NCI-H82 treated with DMSO at 0.1 percent for 48 hours (cell line): Measurements from ENCODE around the gene LMTK2.

Experiments
- DNase-seq: peaks from one replicate; lab custom pipeline; 2025; ENCODE audit not compliant: unreplicated experiment; lab: John Stamatoyannopoulos, UW

LMTK2 gene

DNA sequence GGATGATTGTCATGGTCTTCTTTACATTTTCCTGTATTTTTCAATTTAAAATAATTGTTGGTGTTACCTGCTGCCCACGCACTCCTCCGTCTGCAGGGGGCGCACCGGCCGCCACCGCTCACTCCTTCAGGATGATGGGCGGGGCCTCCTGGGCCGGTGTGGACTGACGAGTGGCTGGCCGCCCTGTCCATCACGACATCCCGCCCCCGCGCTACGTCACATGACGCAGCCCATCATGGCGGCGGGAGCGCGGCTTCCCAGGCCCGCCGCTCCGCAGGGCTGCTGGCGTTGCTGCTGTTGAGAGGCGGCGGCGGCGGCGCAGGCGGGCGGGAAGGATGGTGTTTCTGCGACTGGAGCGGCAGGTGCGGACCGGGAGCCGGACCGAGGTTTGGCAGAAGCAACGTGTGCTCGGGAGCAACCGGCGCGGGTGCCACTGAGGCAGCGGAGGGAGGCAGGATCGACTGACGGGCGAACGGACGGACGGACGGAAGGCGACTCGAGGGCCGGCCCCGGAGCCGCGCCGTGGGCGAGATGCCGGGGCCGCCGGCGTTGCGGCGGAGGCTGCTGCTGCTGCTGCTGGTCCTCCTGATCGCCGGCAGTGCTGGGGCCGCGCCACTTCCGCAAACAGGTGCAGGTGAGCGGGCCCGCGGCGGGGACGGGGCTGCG, at the start of gene LMTK2:
TSS of gene LMTK2 (plus strand) at position 216 of the 666 bp plus-strand sequence. CDS start at position 532, 316 bp downstream.
- peak; percentile 67 for DNase-seq

DNA sequence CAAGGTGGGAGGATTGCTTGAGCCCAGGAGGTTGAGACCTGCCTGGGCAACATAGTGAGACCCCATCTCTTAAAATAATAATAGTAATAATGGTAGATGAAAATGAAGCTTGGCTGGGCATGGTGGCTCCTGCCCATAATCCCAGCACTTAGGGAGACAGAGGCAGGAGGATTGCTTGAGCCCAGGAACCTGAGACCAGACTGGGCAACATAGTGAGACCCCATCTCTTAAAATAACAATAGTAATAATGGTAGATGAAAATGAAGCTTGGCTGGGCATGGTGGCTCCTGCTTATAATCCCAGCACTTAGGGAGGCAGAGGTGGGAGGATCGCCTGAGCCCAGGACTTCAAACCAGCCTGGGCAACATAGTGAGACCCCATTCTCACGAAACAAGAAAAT, 49.5 kb upstream of the LMTK2 start:
- no peak for DNase-seq

DNA sequence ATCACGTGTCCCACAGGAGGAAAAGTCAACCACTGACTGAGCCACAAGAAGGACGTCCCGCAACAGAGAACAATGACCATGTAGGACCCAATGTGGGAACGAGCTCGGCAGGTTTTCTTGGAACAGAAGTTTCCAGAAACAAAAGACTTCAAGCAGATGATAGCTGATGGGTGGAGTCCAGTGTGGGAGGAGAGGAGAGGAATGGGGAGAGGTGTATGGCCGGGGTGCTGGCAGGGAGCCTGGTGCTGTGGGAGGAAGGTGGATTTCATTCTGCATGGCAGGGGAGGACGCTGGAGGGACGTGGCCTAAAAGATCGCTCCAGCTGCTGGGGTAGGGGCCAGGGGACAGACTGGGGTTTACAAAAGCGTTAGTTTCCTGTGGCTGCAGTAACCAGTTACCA, 48.5 kb upstream of the LMTK2 start:
- no peak for DNase-seq

DNA sequence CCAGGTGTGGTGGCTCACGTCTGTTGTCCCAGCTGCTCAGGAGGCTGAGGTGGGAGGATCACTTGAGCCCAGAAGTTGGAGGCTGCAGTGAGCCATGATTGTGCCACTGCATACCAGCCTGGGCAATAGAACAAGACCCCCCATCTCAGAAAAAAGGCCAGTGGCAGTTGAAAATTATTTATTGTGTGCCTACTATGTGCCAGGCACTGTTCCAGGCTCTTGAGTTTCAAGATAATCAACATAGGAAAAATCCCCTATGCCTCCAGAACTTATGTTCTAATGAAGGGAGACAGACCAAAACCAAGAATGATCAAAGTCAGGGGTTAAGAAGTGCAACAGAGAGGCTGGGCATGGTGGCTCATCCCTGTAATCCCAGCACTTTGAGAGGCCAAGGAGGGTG, 42.4 kb upstream of the LMTK2 start:
- DNase-seq, result no peak

DNA sequence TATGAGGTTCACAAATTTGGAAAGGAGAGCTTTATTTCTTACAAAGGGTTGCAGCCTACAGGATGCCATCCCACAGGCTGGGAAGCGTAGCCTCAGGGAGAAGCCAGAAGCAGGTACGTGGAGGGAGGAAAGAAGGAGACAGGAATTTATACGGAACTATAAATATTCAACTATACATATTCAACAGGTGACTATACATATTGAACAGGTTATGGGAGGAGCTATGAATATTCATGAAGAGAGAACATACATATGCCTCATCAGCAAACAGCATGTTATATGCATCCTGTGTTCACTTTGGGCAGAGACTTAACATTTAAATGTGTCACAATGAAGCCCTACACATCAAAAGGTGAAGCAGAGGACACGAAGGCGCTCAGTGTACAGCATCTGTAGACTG, 40.5 kb upstream of the LMTK2 start:
- DNase-seq, result no peak

DNA sequence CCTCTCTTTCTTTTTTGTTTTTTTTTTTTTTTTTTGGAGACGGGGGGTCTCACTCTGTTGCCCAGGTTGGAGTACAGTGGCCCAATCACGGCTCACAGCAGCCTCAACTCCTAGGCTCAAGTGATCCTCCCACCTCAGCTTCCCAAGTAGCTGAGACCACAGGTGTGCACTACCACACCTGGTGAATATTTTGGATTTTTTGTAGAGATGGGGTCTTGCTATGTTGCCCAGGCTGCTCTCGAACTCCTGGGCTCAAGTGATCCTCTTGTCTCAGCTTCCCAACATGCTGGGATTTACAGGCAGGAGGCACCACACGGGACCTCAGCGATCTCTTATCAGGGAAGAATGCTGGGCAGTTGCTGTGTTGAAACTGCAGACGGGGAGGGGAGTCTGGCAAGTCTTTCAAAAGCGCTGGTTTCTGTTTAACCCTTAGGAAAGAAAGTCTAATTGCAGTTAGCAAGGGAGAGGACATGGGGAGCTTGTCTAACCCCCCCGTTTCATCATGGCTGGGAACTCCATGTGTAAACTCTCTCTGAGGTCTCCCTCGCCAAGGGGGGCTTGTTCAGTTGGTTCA, 39.6 kb upstream of the LMTK2 start:
- no peak for DNase-seq

DNA sequence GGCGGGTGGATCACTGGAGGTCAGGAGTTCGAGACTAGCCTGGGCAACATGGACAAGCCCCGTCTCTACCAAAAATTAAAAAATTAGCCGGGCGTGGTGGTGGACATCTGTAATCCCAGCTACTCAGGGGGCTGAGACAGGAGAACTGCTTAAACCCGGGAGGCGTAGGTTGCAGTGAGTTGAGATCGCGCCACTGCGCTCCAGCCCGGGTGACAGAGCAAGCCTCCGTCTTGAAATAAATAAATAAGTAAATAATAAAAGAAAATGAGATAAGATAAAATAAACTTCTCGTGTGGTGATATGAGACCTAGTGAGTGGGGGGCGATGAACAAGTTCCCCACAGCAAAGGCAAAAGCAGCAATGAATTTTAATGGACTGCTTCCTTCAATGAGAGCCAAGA, 33.6 kb upstream of the LMTK2 start:
- no peak for DNase-seq

DNA sequence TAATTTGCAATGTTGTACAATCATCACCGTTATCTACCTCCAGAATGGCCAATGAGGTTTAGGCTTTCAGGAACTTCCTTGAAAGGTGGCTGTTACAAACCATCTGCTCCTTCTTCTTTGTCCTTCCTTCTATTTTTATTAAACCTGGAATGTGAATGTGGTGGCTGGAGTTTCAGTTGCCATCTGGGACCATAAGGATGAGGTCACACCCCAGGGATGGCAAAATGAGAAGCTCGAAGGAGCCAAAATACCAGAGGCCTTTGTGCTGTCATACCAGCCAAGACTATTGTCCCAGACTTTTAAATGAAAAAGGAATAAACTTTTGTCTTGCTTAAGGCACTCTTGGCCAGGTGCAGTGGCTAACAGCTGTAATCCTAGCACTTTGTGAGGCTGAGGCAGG, 30.9 kb upstream of the LMTK2 start:
- no peak for DNase-seq

DNA sequence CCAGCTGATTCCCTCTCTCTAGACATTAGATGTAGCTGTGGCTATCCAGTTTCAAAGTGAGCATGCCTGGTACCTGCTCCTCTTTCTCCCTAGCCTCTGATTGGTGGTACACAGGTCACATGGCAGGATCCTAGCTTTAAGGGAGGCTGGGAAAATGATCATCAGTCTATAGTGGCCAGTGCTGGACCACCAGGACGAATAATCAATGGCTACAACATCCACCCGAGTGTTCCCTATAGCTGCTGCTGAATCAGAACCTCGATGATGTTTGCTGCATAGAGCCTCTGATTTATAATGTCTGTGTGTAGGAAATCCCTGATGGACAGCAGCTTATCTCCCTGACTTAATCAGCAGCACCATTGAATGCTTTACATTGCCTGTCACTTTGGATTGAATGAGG, 28.9 kb upstream of the LMTK2 start:
- DNase-seq, result no peak

DNA sequence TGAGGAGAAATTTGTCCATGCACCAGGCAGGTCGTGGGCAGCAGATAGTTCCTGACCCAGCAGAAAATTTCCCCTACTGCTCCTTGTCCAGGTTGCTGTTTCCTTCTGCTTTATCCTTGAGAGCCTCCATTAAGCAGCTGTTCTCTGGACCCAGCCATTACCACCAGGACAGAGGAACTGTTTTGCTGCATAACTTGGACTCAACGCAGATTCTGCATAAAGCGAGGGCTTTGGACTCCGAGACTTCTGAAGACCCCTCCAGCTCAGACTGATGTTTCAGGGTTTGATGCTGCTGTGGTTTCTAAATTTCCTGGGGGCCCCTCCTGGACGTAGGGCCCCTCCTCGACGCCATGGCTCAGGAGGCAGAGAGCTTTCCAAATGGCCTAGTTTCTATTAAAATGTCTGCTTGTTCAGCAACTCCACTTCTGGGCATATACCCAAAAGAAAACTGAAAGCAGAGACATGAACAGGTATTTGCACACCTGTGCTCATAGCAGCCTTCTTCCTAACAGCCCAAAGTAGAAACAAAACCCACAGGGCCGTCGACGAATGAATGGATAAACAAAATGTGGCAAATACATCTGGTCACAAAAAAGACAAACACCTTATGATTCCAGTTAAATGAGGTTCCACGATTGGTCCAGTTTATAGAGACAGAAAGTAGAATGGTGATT, 28.3 kb upstream of the LMTK2 start:
- no peak for DNase-seq

DNA sequence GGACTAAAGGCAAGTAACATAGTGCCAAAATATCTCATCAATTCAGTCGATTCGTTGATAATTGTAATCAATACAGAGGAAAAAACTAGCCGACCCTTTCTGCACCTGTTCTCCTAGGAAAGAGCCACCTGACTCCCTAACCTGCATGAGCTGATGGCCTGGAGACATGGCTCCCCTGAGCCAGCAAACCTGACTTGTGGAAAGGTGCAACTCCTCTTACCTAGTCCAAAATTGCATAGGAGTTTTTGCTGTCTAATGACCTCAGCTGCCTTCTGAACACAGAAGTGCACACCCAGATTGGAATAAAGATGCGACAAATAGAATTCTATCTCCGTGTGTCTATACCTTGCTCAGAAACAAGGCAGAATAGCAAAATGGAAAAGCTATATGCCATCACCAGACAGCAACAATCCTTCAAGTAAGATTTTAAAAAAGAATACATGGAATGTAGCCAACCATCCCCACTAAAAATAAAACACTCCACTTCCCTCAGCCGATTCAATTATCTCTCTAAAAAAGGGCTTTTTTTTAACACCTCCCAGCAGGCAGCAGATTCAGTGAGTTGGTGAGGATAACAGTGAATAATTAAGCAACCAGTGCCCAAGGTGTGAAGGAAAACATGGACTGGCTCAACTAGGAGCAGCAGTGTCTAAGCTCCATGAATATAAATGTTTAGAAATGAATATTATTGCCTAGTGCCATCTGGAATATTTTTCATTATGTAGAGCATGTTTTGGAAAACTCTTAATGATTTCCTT, 26.6 kb upstream of the LMTK2 start:
- DNase-seq, result no peak

DNA sequence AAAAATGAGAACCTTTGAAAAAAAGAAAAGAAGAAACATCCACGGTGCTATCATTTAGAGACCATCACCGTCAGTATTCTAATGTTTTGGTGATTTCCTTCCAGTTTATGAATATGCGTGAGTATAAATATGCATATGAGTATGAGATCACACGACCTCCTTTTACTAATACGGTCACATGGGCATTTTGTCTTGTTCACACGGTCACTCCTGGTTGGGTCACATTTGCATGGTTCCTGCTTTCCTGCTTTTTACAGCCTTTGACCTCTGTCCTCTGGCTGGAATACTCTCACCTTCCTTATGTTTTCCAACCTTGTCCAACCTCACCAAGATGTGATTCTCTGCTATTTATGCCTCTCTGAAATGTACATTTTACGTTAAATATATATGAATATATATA, 25.3 kb upstream of the LMTK2 start:
- DNase-seq, result no peak

DNA sequence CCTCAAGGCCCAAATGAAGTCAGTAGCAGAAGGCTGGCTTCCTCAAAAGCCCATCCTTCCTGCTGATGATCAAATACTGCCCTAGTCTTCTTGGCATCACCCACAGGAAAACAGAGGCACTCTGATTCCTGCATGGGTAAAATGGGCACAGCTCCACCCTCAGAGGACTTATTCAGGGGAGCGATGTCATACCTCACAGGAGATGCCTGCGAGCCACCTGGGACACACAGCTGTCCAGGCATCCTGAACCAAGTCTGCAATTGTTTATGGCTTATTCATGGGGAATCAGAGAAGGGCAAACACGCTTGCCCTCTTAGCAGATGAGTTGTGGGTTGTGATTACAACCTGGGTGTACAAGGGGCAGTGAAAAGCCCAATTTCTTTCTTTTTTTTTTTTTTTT, 22.0 kb upstream of the LMTK2 start:
- no peak for DNase-seq

DNA sequence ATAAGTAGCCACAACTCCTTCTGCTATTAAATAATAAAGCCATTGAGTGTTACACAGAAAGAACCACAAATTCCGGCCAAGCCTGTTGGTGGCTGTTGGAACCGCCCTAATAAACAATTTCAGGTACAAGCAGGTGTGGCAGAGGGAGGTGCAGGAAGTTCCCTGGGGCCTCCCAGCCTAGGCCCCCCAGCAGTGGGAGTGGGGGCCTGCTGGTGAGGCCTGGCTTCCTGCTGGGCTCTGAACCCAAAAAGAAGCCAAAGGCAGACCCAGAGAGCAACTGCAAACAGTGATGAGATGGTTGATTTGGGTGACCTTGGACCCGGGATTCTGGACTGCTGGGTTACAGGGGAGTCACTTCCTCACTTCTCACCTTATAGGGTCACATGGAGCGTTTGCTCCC, 21.0 kb upstream of the LMTK2 start:
- DNase-seq, result no peak

DNA sequence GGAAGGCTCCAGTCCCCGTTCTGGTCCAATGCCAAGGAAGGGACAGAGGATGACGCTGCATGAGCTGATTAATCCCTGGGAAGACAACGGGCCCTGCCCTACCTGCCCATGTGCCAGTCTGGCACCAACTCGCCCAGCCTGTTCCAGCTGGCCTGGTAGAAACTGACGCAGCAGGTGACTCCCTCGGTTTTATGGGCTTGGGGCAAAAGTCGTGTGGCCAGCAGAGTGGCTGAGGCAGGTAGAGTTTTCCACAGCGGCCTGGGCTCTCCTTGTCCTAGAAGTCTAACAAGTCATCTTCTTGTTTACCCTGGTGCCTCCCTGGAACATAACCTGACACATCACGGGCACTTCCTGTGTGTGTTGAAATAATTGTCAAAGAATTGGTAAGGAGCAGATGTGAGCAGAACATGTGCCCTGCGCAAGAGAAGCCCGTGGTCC, 20.4 kb upstream of the LMTK2 start:
- DNase-seq, result no peak

DNA sequence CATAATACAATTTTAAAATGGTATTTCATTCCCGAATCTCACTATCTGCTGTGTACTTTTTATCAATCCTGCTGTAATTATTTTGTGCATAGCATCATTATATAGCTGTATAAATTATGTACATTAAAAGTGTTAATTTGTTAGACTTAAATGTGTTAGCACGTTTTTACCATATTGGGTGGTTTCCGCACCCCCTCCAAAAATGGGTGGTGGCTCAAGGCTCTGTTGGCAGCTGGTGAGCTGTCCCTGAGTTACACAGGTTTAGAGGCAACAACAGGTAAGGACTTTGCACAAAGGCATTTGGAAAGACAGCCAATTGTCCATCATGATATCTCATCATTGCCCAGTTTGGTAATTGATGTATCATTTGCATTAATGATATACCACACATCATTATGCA, 18.6 kb upstream of the LMTK2 start:
- DNase-seq, result no peak

DNA sequence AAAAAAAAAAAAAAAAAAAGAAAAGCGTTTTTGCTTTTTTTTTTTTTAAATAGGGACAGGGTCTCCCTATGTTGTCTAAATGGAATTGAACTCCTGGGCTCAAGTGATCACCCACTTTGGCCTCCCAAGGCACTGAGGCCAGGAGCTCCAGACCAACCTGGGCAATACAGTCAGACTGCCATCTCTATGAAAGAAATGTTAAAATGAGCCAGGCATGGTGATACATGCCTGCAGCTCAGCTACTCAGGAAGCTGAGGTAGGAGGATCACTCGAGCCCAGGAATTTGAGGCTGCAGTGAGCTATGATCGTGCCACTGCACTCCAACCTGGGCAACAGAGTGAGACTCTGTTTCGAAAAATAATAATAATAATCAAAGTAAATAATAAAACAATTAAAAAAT, 16.5 kb upstream of the LMTK2 start:
- DNase-seq, result no peak

DNA sequence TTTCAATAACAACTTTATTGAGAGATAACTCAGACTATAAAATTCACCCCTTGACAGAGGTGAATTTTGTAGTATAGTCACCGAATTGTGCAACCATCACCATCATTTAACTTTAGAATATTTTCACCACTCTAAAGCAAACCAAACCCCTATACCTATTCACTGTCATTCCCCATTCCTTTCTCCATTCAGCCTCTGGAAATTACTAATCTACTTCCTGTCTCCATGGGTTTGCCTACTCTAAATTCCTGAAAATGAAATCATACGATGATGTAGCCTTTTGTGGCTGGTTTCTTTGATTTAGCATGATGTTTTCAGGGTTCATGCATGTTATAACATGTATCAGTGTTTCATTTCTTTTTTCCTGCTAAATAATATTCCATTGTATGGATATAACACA, 15.6 kb upstream of the LMTK2 start:
- no peak for DNase-seq

DNA sequence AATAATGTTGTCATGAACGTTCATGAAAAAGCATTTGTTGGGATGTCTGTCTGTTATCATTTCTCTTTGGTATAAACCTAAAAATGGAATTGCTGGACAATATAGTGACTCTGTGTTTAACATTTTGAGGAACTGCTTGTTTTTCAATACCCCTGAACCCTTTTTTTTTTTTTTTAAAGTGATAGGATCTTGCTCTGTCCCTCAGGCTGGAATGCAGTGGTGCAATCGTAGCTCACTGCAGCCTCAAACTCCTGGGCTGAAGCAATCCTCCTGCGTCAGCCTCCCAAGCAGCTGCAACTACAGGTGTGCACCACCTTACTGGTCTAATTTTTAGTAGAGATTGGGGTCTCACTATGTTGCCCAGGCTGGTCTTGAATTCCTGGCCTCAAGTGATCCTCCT, 15.1 kb upstream of the LMTK2 start:
- no peak for DNase-seq

DNA sequence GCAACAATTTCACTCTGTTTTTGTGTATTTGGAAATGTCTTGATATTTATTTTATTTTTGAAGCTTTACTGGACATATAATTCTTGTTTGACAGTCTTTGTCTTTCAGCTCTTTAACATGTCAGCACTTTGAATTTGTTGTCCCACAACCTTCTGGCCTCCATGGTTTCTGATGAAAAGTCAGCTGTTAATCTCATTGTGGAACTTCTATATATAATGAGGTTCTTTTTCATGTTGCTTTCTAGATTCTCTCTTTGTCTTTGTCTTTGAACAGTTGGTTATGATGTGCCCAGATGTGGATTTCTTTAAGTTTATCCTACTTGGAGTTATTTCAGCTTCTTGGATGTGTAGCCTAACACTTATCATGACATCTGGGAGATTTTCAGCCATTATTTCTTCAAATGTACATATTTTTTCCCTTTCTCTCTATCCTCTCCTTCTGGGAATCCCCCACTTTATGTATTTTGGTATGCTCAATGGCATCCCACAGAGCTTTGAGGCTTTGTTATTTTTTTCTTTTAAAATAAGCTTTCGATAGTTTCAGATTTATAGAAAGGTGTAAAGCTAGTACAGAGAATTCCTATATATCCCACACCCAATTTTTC, 9.5 kb upstream of the LMTK2 start:
- no peak for DNase-seq

DNA sequence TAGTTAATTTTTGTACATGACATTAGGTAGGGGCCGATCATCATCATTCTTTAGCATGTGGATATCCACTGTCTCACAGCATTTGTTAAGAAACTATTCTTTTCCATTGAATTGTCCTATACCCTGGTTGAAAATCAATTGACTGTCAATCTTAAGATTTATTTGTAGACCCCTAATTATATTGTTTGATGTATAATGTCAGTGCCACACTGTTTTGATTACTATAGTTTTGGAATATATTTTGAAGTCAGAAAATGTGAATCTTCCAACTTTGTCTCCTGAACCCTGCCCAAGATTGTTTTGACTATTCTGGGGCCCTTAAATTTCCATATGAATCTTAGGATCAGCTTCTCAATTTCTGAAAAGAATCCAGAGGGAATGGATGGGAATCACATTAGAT, 6.6 kb upstream of the LMTK2 start:
- no peak for DNase-seq

DNA sequence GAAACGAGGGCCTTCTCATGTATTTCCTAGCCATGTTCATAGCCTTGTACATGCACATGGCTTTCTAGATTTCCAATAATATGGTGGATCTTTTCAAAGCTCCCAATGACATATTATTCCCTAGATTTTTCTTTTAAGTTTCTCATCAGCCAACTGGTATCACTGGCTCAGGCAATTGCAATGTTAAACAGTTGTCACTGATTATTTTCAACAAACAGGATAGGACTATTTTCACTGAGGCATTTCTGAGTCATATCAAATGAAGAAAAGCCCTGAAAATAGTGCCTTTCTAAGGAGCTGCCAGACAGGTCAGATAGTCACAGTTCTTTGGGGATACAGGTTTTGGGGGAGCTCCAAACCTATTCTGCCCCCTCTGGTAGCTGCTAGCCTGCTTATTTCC, 4.5 kb upstream of the LMTK2 start:
- DNase-seq, result no peak
